ENCODE results near the gene BTBD8. TPM values are rescaled to one million over a fixed set of nuclear protein-coding genes. Genes with fewer than 3 reads are reported as not detected.

Gene BTBD8
- total RNA-seq, 4 donors from 2014 or later, result 0.90 to 5.7 (median 3.4) TPM

GRCh38 chr1:92134331-92134730 lies 54.2 kb downstream of the BTBD8 start:
- Histone ChIP-seq H3K9me3 (no peaks in the 10 kb centered on the region), H3K27me3 (no peaks in the 10 kb centered on the region), H3K36me3 (peaks cover 0 to 5% of the 10 kb centered on the region in 2 donors), H3K27ac (no peak overlapping the region), H3K4me1 (no peaks in the 10 kb centered on the region), H3K4me3 (no peak overlapping the region)
- ATAC-seq (no peak), DNase-seq (no peak)
- in situ Hi-C loops (cut with MboI; ENCODE audit: low sequenced_read_pairs in 4 of 4) (no loop called here), intact Hi-C loops (cut with DNase I; ENCODE audit: low total_unique reads) (no loop called here)
- TF ChIP-seq POLR2A (IDR thresholded peaks at IDR 0.05) (no peak), CTCF (IDR thresholded peaks at IDR 0.05 in 4 of 5, conservative IDR thresholded peaks at IDR 0.05 in 1 of 5) (no peak)

DNA sequence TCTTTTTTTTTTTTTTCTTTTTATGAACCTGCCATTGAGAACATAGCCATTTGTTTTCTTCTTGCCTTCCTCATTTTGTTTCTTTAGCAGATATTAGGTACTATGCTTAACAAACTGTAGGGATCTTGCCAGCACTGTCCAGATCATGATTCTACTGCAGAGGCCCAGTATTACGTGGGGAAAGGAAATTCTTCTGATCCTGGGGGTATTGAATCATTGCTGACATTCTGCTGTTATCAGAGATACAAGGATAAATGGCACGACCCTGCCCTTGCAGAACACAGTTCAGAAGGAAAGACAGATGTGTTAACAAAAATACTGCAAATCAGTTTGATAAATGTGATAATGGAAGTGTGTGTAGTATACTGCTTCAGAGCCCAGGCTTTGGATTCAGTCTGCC lies 56.2 kb downstream of the BTBD8 start:
- H3K36me3 ChIP-seq, result no peaks in the 10 kb centered on the region
- no peak overlapping the region for H3K27ac ChIP-seq
- H3K9me3 ChIP-seq, result no peaks in the 10 kb centered on the region
- ATAC-seq (no peak), DNase-seq (no peak)
- intact Hi-C loops (cut with DNase I; ENCODE audit: low total_unique reads) (no loop called here), in situ Hi-C loops (cut with MboI; ENCODE audit: low sequenced_read_pairs in 4 of 4) (no loop called here)
- no peak for TF ChIP-seq CTCF (IDR thresholded peaks at IDR 0.05 in 4 of 5, conservative IDR thresholded peaks at IDR 0.05 in 1 of 5)
- no peak for TF ChIP-seq POLR2A (IDR thresholded peaks at IDR 0.05)
- no peaks in the 10 kb centered on the region for H3K27me3 ChIP-seq
- H3K4me1 ChIP-seq, result no peaks in the 10 kb centered on the region
- no peak overlapping the region for H3K4me3 ChIP-seq

DNA sequence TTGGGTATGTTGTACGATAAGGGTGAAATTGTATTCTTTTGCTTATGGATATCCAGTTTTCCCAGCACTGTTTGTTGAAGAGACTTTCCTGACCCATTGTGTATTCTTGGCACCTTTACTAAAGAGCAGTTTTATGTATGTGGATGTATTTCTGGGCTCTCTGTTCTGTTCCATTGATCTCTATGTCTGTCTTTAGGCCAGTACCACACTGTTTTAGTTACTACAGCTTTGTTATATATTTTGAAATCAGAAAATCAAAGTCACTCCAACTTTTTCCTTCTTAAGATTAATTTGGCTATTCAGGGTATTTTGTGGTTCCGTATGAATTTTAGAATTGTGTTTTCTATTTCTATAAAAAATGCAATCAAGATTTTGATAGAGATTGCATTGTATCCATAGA lies 74.8 kb downstream of the BTBD8 start:
- Histone ChIP-seq H3K9me3 (no peaks in the 10 kb centered on the region), H3K4me1 (no peaks in the 10 kb centered on the region), H3K27me3 (no peaks in the 10 kb centered on the region), H3K36me3 (peaks cover 0 to 8% of the 10 kb centered on the region in 2 donors), H3K27ac (no peak overlapping the region), H3K4me3 (no peak overlapping the region)
- ATAC-seq (no peak), DNase-seq (no peak)
- TF ChIP-seq CTCF (IDR thresholded peaks at IDR 0.05 in 4 of 5, conservative IDR thresholded peaks at IDR 0.05 in 1 of 5), result no peak
- TF ChIP-seq POLR2A (IDR thresholded peaks at IDR 0.05), result no peak
- in situ Hi-C loops (cut with MboI; ENCODE audit: low sequenced_read_pairs in 4 of 4) (no loop called here), intact Hi-C loops (cut with DNase I; ENCODE audit: low total_unique reads) (no loop called here)

DNA sequence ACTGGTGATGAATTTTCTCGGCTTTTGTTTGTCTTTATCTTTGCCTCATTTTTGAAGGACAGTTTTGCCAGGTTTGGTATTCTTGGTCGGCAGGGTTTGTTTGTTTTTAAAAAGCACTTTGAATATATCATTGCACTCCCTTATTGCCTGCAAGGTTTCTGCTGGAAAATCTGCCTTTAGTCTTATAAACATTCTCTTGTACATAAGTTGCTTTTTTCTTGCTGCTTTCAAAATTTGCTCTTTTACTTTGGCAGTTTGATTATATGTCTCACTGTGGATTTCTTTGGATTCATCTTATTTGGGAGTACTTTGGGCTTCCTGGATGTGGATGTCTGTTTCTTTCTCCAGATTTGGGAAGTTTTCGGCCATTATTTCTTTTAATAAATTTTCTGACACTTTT lies 79.4 kb downstream of the BTBD8 start:
- no peak for DNase-seq
- no peaks in the 10 kb centered on the region for H3K9me3 ChIP-seq
- TF ChIP-seq CTCF (IDR thresholded peaks at IDR 0.05 in 4 of 5, conservative IDR thresholded peaks at IDR 0.05 in 1 of 5) (no peak), POLR2A (IDR thresholded peaks at IDR 0.05) (no peak)
- H3K27ac ChIP-seq, result no peak overlapping the region
- no peaks in the 10 kb centered on the region for H3K4me1 ChIP-seq
- intact Hi-C loops (cut with DNase I; ENCODE audit: low total_unique reads) (no loop called here), in situ Hi-C loops (cut with MboI; ENCODE audit: low sequenced_read_pairs in 4 of 4) (no loop called here)
- H3K4me3 ChIP-seq, result no peak overlapping the region
- peaks cover 0 to 8% of the 10 kb centered on the region in 2 donors for H3K36me3 ChIP-seq
- ATAC-seq, result no peak
- H3K27me3 ChIP-seq, result no peaks in the 10 kb centered on the region

DNA sequence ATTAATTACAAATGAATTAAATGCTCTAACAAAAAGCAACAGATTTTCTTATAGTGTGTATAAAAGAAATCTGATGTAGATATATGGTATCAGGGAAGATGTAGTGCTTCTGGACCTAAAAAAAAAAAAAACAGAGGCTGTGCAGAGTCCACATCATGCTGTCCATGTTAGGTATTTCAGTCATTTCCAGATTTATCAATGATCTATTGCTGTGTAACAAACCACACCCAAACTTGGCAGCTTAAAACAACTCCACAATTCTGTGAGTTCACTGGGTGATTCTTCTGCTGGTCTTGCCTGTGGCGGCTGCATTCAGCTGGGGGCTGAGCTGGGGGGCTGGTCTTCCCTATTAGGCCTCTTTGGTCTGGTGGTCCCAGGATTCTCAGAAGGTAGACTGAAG lies 85.2 kb downstream of the BTBD8 start:
- Histone ChIP-seq H3K27ac (no peak overlapping the region), H3K27me3 (no peaks in the 10 kb centered on the region), H3K9me3 (no peaks in the 10 kb centered on the region), H3K4me3 (no peak overlapping the region), H3K4me1 (no peaks in the 10 kb centered on the region), H3K36me3 (peaks cover 0 to 8% of the 10 kb centered on the region in 2 donors)
- DNase-seq (no peak), ATAC-seq (no peak)
- intact Hi-C loops (cut with DNase I; ENCODE audit: low total_unique reads) (no loop called here), in situ Hi-C loops (cut with MboI; ENCODE audit: low sequenced_read_pairs in 4 of 4) (no loop called here)
- no peak for TF ChIP-seq CTCF (IDR thresholded peaks at IDR 0.05 in 4 of 5, conservative IDR thresholded peaks at IDR 0.05 in 1 of 5)
- no peak for TF ChIP-seq POLR2A (IDR thresholded peaks at IDR 0.05)

Data from gastrocnemius medialis (tissue), 4 donors.